Spinal cord (tissue), 10 donors: ENCODE data around the gene PRODH. TPM values are rescaled to one million over a fixed set of nuclear protein-coding genes. Genes with fewer than 3 reads are reported as not detected.
"Not testable (repeated sequence)": the region's sequence is repeated elsewhere in the genome, so short reads cannot be mapped to it uniquely, and the experiment has no call there.

Experiments
- DNase-seq, 6 donors: peaks; one replicate each; pipeline versions ENCODE4 v3.0.0 to v3.0.0-alpha.2; 2013 to 2015; ENCODE audit warnings: low spot score in 6 of 6, low read depth in 4 of 6
- H3K27ac ChIP-seq: one replicate; pipeline ENCODE4 v1.5.1; 2013; ENCODE audit warnings: low read depth, low read length, control low read depth
- H3K27me3 ChIP-seq: one replicate; pipeline ENCODE4 v1.6.1; 2013; ENCODE audit warnings: low read length; ENCODE audit not compliant: control insufficient read depth, insufficient read depth
- H3K36me3 ChIP-seq: one replicate; pipeline ENCODE4 v1.6.1; 2013; ENCODE audit warnings: low read length; ENCODE audit not compliant: control insufficient read depth, insufficient read depth
- H3K4me1 ChIP-seq: one replicate; pipeline ENCODE4 v1.6.1; 2013; ENCODE audit warnings: low read length; ENCODE audit not compliant: control insufficient read depth, insufficient read depth
- H3K4me3 ChIP-seq: one replicate; pipeline ENCODE4 v1.5.1; 2013; ENCODE audit warnings: low read depth, low read length, control low read depth
- H3K9me3 ChIP-seq: one replicate; pipeline ENCODE4 v1.6.1; 2013; ENCODE audit warnings: low read length; ENCODE audit not compliant: control insufficient read depth, insufficient read depth
- WGBS: methylation state at CpG from one replicate; pipeline ENCODE4 v1.1.5; 2013; ENCODE audit warnings: missing lambda C conversion rate; ENCODE audit not compliant: insufficient coverage; 5-methylcytosine and 5-hydroxymethylcytosine counted together
- polyA plus RNA-seq, 2 donors: library from polyadenylated mRNA; unstranded; fragments of 120-200 nt; gene quantifications; one replicate each; pipeline ENCODE4 v1.2.1, GENCODE V29; 2013; ENCODE audit not compliant: insufficient read length in 2 of 2
- total RNA-seq, 2 donors: library from RNA; depleted of rRNA in 1 of 2; stranded (reverse); fragments of 120-200 nt in 1 of 2; fragments of >200 nt in 1 of 2; gene quantifications; one replicate each; pipeline versions ENCODE4 v1.2.3 to v1.2.4, GENCODE V29; 2013 to 2014
- donor health status: healthy.

Gene PRODH
- total and polyA plus RNA-seq, 4 donors: 14.4 to 75.3 (median 48.5) TPM

- not testable (repeated sequence) for H3K27me3 ChIP-seq, H3K4me1 ChIP-seq, H3K9me3 ChIP-seq, H3K4me3 ChIP-seq, H3K27ac ChIP-seq, H3K36me3 ChIP-seq, DNase-seq
- no CpG with 5 or more reads among the region's 8 CpGs for WGBS
These were observed 2.6 kb upstream of the PRODH start for GRCh38 chr22:18938691-18939090.

GRCh38 chr22:18934688-18935087 lies 1.4 kb downstream of the PRODH start:
- H3K36me3 ChIP-seq, H3K27ac ChIP-seq, H3K27me3 ChIP-seq, H3K4me3 ChIP-seq, H3K9me3 ChIP-seq, DNase-seq, H3K4me1 ChIP-seq: not testable (repeated sequence)
- WGBS: no CpG with 5 or more reads among the region's 7 CpGs

GRCh38 chr22:18933914-18934313 lies 2.2 kb downstream of the PRODH start:
- no peaks in the 10 kb centered on the region for H3K36me3 ChIP-seq
- no peak overlapping the region for H3K27ac ChIP-seq
- no peaks in the 10 kb centered on the region for H3K27me3 ChIP-seq
- H3K4me1 ChIP-seq: no peaks in the 10 kb centered on the region
- no peak for DNase-seq
- H3K9me3 ChIP-seq: no peaks in the 10 kb centered on the region
- WGBS: no CpG with 5 or more reads among the region's 7 CpGs
- no peak overlapping the region for H3K4me3 ChIP-seq

- no peaks in the 10 kb centered on the region for H3K36me3 ChIP-seq
- H3K27ac ChIP-seq: no peak overlapping the region
- no peak for DNase-seq
- WGBS: no CpG with 5 or more reads among the region's 16 CpGs
- no peaks in the 10 kb centered on the region for H3K4me1 ChIP-seq
- no peaks in the 10 kb centered on the region for H3K9me3 ChIP-seq
- H3K27me3 ChIP-seq: no peaks in the 10 kb centered on the region
- H3K4me3 ChIP-seq: no peak overlapping the region
These were observed 4.0 kb downstream of the PRODH start for GRCh38 chr22:18931905-18932652.

- Histone ChIP-seq H3K4me1 (no peaks in the 10 kb centered on the region), H3K27me3 (no peaks in the 10 kb centered on the region), H3K27ac (no peak overlapping the region), H3K36me3 (no peaks in the 10 kb centered on the region), H3K4me3 (no peak overlapping the region), H3K9me3 (no peaks in the 10 kb centered on the region)
- no CpG with 5 or more reads among the region's 5 CpGs for WGBS
- DNase-seq: no peak
These were observed 6.6 kb downstream of the PRODH start for GRCh38 chr22:18929459-18929858.

GRCh38 chr22:18927573-18927972 lies 8.5 kb downstream of the PRODH start:
- H3K4me3 ChIP-seq: no peak overlapping the region
- no CpG with 5 or more reads among the region's 5 CpGs for WGBS
- no peaks in the 10 kb centered on the region for H3K36me3 ChIP-seq
- no peak overlapping the region for H3K27ac ChIP-seq
- H3K4me1 ChIP-seq: no peaks in the 10 kb centered on the region
- no peak for DNase-seq
- no peaks in the 10 kb centered on the region for H3K9me3 ChIP-seq
- H3K27me3 ChIP-seq: no peaks in the 10 kb centered on the region

GRCh38 chr22:18927020-18927419 lies 9.1 kb downstream of the PRODH start:
- no peak overlapping the region for H3K27ac ChIP-seq
- no peak overlapping the region for H3K4me3 ChIP-seq
- WGBS: no CpG with 5 or more reads among the region's 4 CpGs
- H3K27me3 ChIP-seq: no peaks in the 10 kb centered on the region
- H3K4me1 ChIP-seq: no peaks in the 10 kb centered on the region
- DNase-seq: no peak
- H3K9me3 ChIP-seq: no peaks in the 10 kb centered on the region
- no peaks in the 10 kb centered on the region for H3K36me3 ChIP-seq

GRCh38 chr22:18925368-18926064 lies 10.6 kb downstream of the PRODH start:
- Histone ChIP-seq H3K4me3 (no peak overlapping the region), H3K36me3 (no peaks in the 10 kb centered on the region), H3K4me1 (no peaks in the 10 kb centered on the region), H3K27me3 (no peaks in the 10 kb centered on the region), H3K9me3 (no peaks in the 10 kb centered on the region), H3K27ac (no peak overlapping the region)
- no CpG with 5 or more reads among the region's 20 CpGs for WGBS
- no peak for DNase-seq

- not testable (repeated sequence) for H3K4me1 ChIP-seq, DNase-seq, H3K4me3 ChIP-seq, H3K9me3 ChIP-seq, H3K36me3 ChIP-seq, H3K27ac ChIP-seq, H3K27me3 ChIP-seq
- no CpG with 5 or more reads among the region's 12 CpGs for WGBS
These were observed 15.7 kb downstream of the PRODH start for GRCh38 chr22:18920257-18920902.
